Measurements from ENCODE around the gene GREM1. TPM values are rescaled to one million over a fixed set of nuclear protein-coding genes. Genes with fewer than 3 reads are reported as not detected.

Gene GREM1
- total RNA-seq, 1 experiment from 2014 or later: 1.1 TPM

DNA sequence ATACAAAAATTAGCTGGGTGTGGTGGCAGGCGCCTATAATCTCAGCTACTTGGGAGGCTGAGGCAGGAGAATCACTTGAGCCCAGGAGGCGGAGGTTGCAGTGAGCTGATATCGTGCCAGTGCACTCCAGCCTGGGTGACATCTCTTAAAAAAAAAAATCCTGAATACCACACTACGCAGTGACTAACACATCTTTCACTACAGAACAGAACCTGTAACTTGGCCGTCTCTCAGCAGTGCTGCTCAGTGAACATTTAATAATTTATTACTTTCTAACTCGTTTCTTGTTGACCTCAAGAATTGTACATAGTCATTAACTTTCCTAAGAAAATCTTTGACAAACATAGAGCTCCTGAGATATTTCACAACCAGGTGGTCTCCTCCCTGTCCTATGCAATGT is 3.8 kb downstream of the GREM1 start:
- no peak overlapping the region for H3T11ph ChIP-seq (ENCODE audit: low read length)
- no peak overlapping the region for H2BK5ac ChIP-seq (ENCODE audit: insufficient read length, low read length)
- no peak overlapping the region for H3K4me2 ChIP-seq (ENCODE audit: insufficient read depth, insufficient read length, low read length)
- Mint-ChIP-seq H3K9me3 (peaks cover 0 to 3% of the 10 kb centered on the region in 2 experiments; a peak in 3 of 5 replicates), H3K36me3 (ENCODE audit: insufficient read depth in 1 of 3, low read depth in 3 of 3) (no peaks in the 10 kb centered on the region; a peak in 1 of 7 replicates), H3K4me1 (peaks cover 16 to 26% of the 10 kb centered on the region in 2 experiments), H3K4me3 (no peak overlapping the region), H3K27ac (no peak overlapping the region), H3K27me3 (ENCODE audit: low read depth) (peaks cover 79% of the 10 kb centered on the region)
- no peak overlapping the region for H4K5ac ChIP-seq (ENCODE audit: insufficient read length, low read depth, low read length)
- WGBS (ENCODE audit: extremely low coverage, insufficient read length, low lambda C conversion rate): no CpG with 5 or more reads among the region's 6 CpGs
- H3K23ac ChIP-seq (ENCODE audit: insufficient read length, low read depth, low read length): no peak overlapping the region
- H2AK5ac ChIP-seq (ENCODE audit: insufficient read length, low read length): no peak overlapping the region
- H2BK15ac ChIP-seq (ENCODE audit: low read depth, low read length): no peak overlapping the region
- H2BK12ac ChIP-seq (ENCODE audit: insufficient read length, low read depth, low read length): no peak overlapping the region
- no peaks in the 10 kb centered on the region for H3K9me3 ChIP-seq (ENCODE audit: control insufficient read depth, low read depth, low read length)
- no peaks in the 10 kb centered on the region for H3K79me2 ChIP-seq (ENCODE audit: insufficient read depth, low read length)
- H2BK20ac ChIP-seq (ENCODE audit: low read depth, low read length, poor library complexity, severe bottlenecking): no peak overlapping the region
- TF ChIP-seq, protein P1, sequence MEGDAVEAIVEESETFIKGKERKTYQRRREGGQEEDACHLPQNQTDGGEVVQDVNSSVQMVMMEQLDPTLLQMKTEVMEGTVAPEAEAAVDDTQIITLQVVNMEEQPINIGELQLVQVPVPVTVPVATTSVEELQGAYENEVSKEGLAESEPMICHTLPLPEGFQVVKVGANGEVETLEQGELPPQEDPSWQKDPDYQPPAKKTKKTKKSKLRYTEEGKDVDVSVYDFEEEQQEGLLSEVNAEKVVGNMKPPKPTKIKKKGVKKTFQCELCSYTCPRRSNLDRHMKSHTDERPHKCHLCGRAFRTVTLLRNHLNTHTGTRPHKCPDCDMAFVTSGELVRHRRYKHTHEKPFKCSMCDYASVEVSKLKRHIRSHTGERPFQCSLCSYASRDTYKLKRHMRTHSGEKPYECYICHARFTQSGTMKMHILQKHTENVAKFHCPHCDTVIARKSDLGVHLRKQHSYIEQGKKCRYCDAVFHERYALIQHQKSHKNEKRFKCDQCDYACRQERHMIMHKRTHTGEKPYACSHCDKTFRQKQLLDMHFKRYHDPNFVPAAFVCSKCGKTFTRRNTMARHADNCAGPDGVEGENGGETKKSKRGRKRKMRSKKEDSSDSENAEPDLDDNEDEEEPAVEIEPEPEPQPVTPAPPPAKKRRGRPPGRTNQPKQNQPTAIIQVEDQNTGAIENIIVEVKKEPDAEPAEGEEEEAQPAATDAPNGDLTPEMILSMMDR (conservative IDR thresholded peaks at IDR 0.05): no peak
- no peak overlapping the region for H3K9ac ChIP-seq (ENCODE audit: extremely low read depth, insufficient read length, low read length)
- H3K56ac ChIP-seq (ENCODE audit: insufficient read length, low read depth, low read length): no peak overlapping the region
- H4K8ac ChIP-seq (replicated peaks; ENCODE audit: insufficient read length, low read depth, low read length): no peak overlapping the region
- H3K23me2 ChIP-seq (ENCODE audit: insufficient read length, low read depth, low read length, poor library complexity, severe bottlenecking): peaks cover 18% of the 10 kb centered on the region
- H3K4ac ChIP-seq (ENCODE audit: low read depth, low read length): no peak overlapping the region
- H3K14ac ChIP-seq (ENCODE audit: insufficient read depth, low read length): no peak overlapping the region
- H3K27ac ChIP-seq (ENCODE audit: insufficient read length, low read depth, low read length): no peak overlapping the region
- H3K79me1 ChIP-seq (ENCODE audit: insufficient read depth, low read depth, low read length, poor library complexity, severe bottlenecking): no peaks in the 10 kb centered on the region
- H2AFZ ChIP-seq (ENCODE audit: low read length): no peak overlapping the region
- H4K20me1 ChIP-seq (ENCODE audit: control insufficient read depth, insufficient read depth, insufficient read length): no peaks in the 10 kb centered on the region
- no peak overlapping the region for H2BK120ac ChIP-seq (ENCODE audit: low read depth, low read length, poor library complexity, severe bottlenecking)
- no peak for DNase-seq
- H3K18ac ChIP-seq (ENCODE audit: insufficient read length, low read depth, low read length): no peak overlapping the region
- peaks cover 35% of the 10 kb centered on the region; the same call in 1 of the 2 replicates for H3K27me3 ChIP-seq (ENCODE audit: insufficient read depth, low read length)
- no peak overlapping the region for H4K91ac ChIP-seq (ENCODE audit: insufficient read length, low read depth, low read length)
- no peaks in the 10 kb centered on the region for H3K4me1 ChIP-seq (ENCODE audit: insufficient read depth, low read length)

All from H9 (cell line).